Caco-2 (cell line): ENCODE data around the gene CHSY1. TPM values are rescaled to one million over a fixed set of nuclear protein-coding genes. Genes with fewer than 3 reads are reported as not detected.

Source experiments
- BruUV-seq: library from RNA; stranded (reverse); fragments of 400-500 nt; replicated peaks from 2 replicates; lab custom pipeline; 2021; lab: Mats Ljungman, UMichigan
- CTCF ChIA-PET: fragments of 300-600 bp; sonication (Branson Sonifier 250); formaldehyde crosslinking; loops from one replicate; lab custom pipeline; 2022; ENCODE audit warnings: antibody characterized with exemption; lab: Charles Lee
- POLR2A ChIA-PET: fragments of 300-600 bp; sonication (Branson Sonifier 250); formaldehyde crosslinking; loops from one replicate; lab custom pipeline; 2022; ENCODE audit warnings: antibody characterized with exemption; lab: Charles Lee
- DNase-seq, 2 experiments: peaks; one replicate each; pipeline versions ENCODE4 v3.0.0 to v3.0.0-alpha.2; 2020 to 2022
- H3K27me3 ChIP-seq: replicated peaks from 2 replicates; pipeline ENCODE4 v1.6.0; 2011; ENCODE audit warnings: low read length; ENCODE audit not compliant: control insufficient read depth, insufficient read depth
- H3K36me3 ChIP-seq: 2 replicates; pipeline ENCODE4 v1.5.1; 2011; ENCODE audit warnings: low read length; ENCODE audit not compliant: control insufficient read depth, insufficient read depth
- H3K4me1 ChIP-seq: fragments of 250-450 bp; sonication (Bioruptor Pico); 2 replicates; pipeline ENCODE4 v1.5.1; 2020; ENCODE audit warnings: mild to moderate bottlenecking
- H3K4me3 ChIP-seq: 2 replicates; pipeline ENCODE4 v1.5.1; 2011; ENCODE audit warnings: low read depth, mild to moderate bottlenecking, control low read depth, low read length
- H3K9me3 ChIP-seq: fragments of 250-450 bp; sonication (Bioruptor Pico); 2 replicates; pipeline ENCODE4 v1.5.1; 2020; ENCODE audit warnings: mild to moderate bottlenecking, moderate library complexity
- H3K27ac Mint-ChIP-seq: one replicate; pipeline ENCODE4 v1.8.0; 2022; ENCODE audit warnings: mixed read lengths; ENCODE audit not compliant: unreplicated experiment
- H3K27me3 Mint-ChIP-seq: one replicate; pipeline ENCODE4 v1.8.0; 2022; ENCODE audit warnings: mixed read lengths; ENCODE audit not compliant: insufficient read depth, unreplicated experiment
- H3K36me3 Mint-ChIP-seq: one replicate; pipeline ENCODE4 v1.8.0; 2022; ENCODE audit warnings: mild to moderate bottlenecking, mixed read lengths; ENCODE audit not compliant: insufficient read depth, unreplicated experiment
- H3K4me1 Mint-ChIP-seq: one replicate; pipeline ENCODE4 v1.8.0; 2022; ENCODE audit warnings: low read depth, mixed read lengths; ENCODE audit not compliant: unreplicated experiment
- H3K4me3 Mint-ChIP-seq: one replicate; pipeline ENCODE4 v1.8.0; 2022; ENCODE audit warnings: mild to moderate bottlenecking, moderate library complexity, mixed read lengths; ENCODE audit not compliant: unreplicated experiment
- H3K9me3 Mint-ChIP-seq: one replicate; pipeline ENCODE4 v1.8.0; 2022; ENCODE audit warnings: mixed read lengths; ENCODE audit not compliant: unreplicated experiment
- CTCF ChIP-seq, 2 experiments: fragments of 200-600 bp in 1 of 2; IDR thresholded peaks; 1 replicate in 1 of 2; 2 replicates in 1 of 2; pipeline versions ENCODE4 v1.5.1 to v1.8.0; 2011 to 2022; ENCODE audit warnings: antibody characterized with exemption in 1 of 2, control low read depth in 1 of 2, inconsistent platforms in 1 of 2, low read depth in 1 of 2, low read length in 1 of 2, mild to moderate bottlenecking in 1 of 2, moderate library complexity in 1 of 2; ENCODE audit not compliant: insufficient read depth in 1 of 2, severe bottlenecking in 1 of 2, unreplicated experiment in 1 of 2
- intact Hi-C: fragments of 100-400 bp; cut with micrococcal nuclease; formaldehyde crosslinking; loops from one replicate; pipeline ENCODE4 v1.10.0; 2022; ENCODE audit not compliant: unreplicated experiment
- total RNA-seq: library from RNA; stranded (reverse); gene quantifications from 2 replicates; pipeline ENCODE4 v1.2.3, GENCODE V29; 2022

Gene CHSY1
- total RNA-seq, 1 experiment from 2014 or later, result 18.7 TPM

DNA sequence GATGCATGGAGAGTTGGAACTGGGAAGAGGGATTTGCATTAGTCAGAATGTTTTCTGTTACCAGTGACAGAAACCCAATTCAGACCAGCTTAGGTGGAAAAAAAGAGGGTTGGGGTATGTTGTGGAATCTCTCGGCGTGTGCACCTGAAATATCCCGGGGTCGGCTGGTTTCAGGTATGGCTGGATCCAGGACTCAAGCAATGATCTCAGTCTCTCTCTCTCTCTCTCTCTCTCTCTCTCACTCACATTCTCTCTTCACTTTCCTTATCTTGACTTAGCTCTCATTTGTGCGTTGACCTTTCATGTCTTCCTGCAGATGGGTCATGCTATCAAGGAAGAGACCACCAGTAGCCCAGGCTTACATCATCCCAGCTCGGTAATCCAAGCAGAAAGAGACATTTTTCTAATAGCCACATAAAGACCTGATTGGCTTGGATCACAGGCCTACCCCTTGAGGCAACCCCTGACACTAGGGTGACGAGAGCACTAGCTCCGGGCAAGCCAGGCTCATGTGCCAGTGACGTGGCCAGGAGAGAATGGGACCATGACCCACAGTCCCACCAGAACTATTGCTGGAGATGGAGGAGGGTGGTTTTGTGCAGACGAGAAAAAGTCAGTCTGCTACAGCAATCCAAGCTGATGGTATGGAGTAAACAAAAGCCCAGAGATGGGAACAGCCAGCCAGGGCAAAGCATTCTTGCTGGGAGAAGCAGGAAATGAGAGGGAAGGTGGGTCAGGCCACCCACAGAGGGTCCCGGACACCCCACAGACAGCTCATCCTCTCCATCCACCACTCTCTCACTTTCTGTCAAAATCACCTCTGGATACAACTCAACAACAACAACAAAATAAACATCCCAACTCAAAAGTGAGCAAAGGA is 91.7 kb downstream of the CHSY1 start:
- H3K9me3 Mint-ChIP-seq, result peaks cover 19% of the 10 kb centered on the region
- no peak for DNase-seq
- Histone ChIP-seq H3K27me3 (no peaks in the 10 kb centered on the region), H3K36me3 (no peaks in the 10 kb centered on the region), H3K9me3 (peaks cover 4% of the 10 kb centered on the region), H3K4me1 (no peaks in the 10 kb centered on the region), H3K4me3 (no peak overlapping the region)
- H3K36me3 Mint-ChIP-seq, result no peaks in the 10 kb centered on the region
- BruUV-seq, result no TSS peak
- H3K27me3 Mint-ChIP-seq, result no peaks in the 10 kb centered on the region
- ChIA-PET POLR2A (no interaction called here), CTCF (no interaction called here)
- H3K4me1 Mint-ChIP-seq, result no peaks in the 10 kb centered on the region
- H3K27ac Mint-ChIP-seq, result no peak overlapping the region
- H3K4me3 Mint-ChIP-seq, result no peak overlapping the region
- TF ChIP-seq CTCF (IDR thresholded peaks at IDR 0.05; ENCODE audit: insufficient read depth in 1 of 2, low read depth in 1 of 2, low read length in 1 of 2, severe bottlenecking in 1 of 2, unreplicated experiment in 1 of 2), result no peak
- intact Hi-C loops, result no loop called here

- CTCF ChIA-PET, result no interaction called here
- peak overlapping the region; percentile 48 for H3K27ac Mint-ChIP-seq
- H3K4me3 Mint-ChIP-seq, result no peak overlapping the region
- H3K9me3 ChIP-seq, result no peaks in the 10 kb centered on the region
- DNase-seq, result no peak
- no peak for TF ChIP-seq CTCF (IDR thresholded peaks at IDR 0.05; ENCODE audit: insufficient read depth in 1 of 2, low read depth in 1 of 2, low read length in 1 of 2, severe bottlenecking in 1 of 2, unreplicated experiment in 1 of 2)
- no TSS peak for BruUV-seq
- H3K4me3 ChIP-seq, result no peak overlapping the region
- H3K36me3 ChIP-seq, result no peaks in the 10 kb centered on the region
- H3K27me3 ChIP-seq, result no peaks in the 10 kb centered on the region
- intact Hi-C loops, result no loop called here
- no peaks in the 10 kb centered on the region for H3K4me1 Mint-ChIP-seq
- POLR2A ChIA-PET, result no interaction called here
- no peaks in the 10 kb centered on the region for H3K4me1 ChIP-seq
- peaks cover 14% of the 10 kb centered on the region for H3K9me3 Mint-ChIP-seq
- H3K27me3 Mint-ChIP-seq, result no peaks in the 10 kb centered on the region
- H3K36me3 Mint-ChIP-seq, result no peaks in the 10 kb centered on the region
Measured at GRCh38 chr15:101159096-101159935, 92.5 kb downstream of the CHSY1 start.
